ENCODE measurements around the gene KLF9. TPM values are rescaled to one million over a fixed set of nuclear protein-coding genes. Genes with fewer than 3 reads are reported as not detected.

The KLF9 gene
- total and polyA plus RNA-seq, 9 of the 15 experiments (the other 6 are each of a cell fraction or from before 2014, with no cell fraction given): 3.3 to 11.9 (median 6.9) TPM

GRCh38 chr9:70413799-70414775 is at the start of gene KLF9 (continued):
- TF ChIP-seq NR1H2 (CRISPR knock-in tag; IDR thresholded peaks at IDR 0.05) (peak; percentile 87), FOXJ2 (tag; IDR thresholded peaks at IDR 0.05) (peak; percentile 79; the same call in 1 of the 2 replicates), SREBF1 (IDR thresholded peaks at IDR 0.05; ENCODE audit: borderline replicate concordance, low read depth, low read length) (no peak), ZFP91 (CRISPR knock-in tag; IDR thresholded peaks at IDR 0.05) (no peak), MECOM (CRISPR knock-in tag; IDR thresholded peaks at IDR 0.05) (no peak), MYNN (IDR thresholded peaks at IDR 0.05) (no peak), MYNN (CRISPR knock-in tag; IDR thresholded peaks at IDR 0.05) (no peak), NRF1 (conservative IDR thresholded peaks at IDR 0.05 in 1 of 2, IDR thresholded peaks at IDR 0.05 in 1 of 2) (peak in 1 of 2 experiments; percentile 47; a peak in 1 of 4 replicates), STAT5B (CRISPR knock-in tag; IDR thresholded peaks at IDR 0.05) (no peak), ZNF780A (CRISPR knock-in tag; IDR thresholded peaks at IDR 0.05) (no peak), PCBP1 (IDR thresholded peaks at IDR 0.05; ENCODE audit: low read depth, low read length, poor library complexity, severe bottlenecking) (no peak), KDM1A (IDR thresholded peaks at IDR 0.05) (no peak), BRD4 (IDR thresholded peaks at IDR 0.05) (peak; percentile 60; the same call in 1 of the 2 replicates), SIN3B (IDR thresholded peaks at IDR 0.05; ENCODE audit: low read depth) (no peak), IFI16 (CRISPR knock-in tag; IDR thresholded peaks at IDR 0.05) (no peak), ZBTB1 (CRISPR knock-in tag; IDR thresholded peaks at IDR 0.05; ENCODE audit: borderline replicate concordance, low read depth) (peak; percentile 82; the same call in 1 of the 2 replicates), ZFPM2 (CRISPR knock-in tag; IDR thresholded peaks at IDR 0.05) (no peak), ZBTB8A (IDR thresholded peaks at IDR 0.05; ENCODE audit: partially characterized antibody) (no peak), ZNF280A (IDR thresholded peaks at IDR 0.05; ENCODE audit: low read depth, partially characterized antibody) (no peak), ZNF592 (IDR thresholded peaks at IDR 0.05) (peak; percentile 88), PTBP1 (IDR thresholded peaks at IDR 0.05; ENCODE audit: low read depth, low read length) (no peak), RUNX1 (IDR thresholded peaks at IDR 0.05; ENCODE audit: low read depth) (no peak)
